Measurements from ENCODE around the gene WDFY3. TPM values are rescaled to one million over a fixed set of nuclear protein-coding genes. Genes with fewer than 3 reads are reported as not detected.

WDFY3 gene
- total RNA-seq, 1 experiment from 2014 or later, result 19.2 TPM

- in situ Hi-C loops (cut with HindIII; ENCODE audit: low pct_unique_long_range_greater_than_20kb, low sequenced_read_pairs), result no loop called here
- DNase-seq (ENCODE audit: low read depth, low spot score), result no peak
Measured at GRCh38 chr4:84957514-84958420, 8.7 kb downstream of the WDFY3 start.

- DNase-seq (ENCODE audit: low read depth, low spot score), result no peak
- in situ Hi-C loops (cut with HindIII; ENCODE audit: low pct_unique_long_range_greater_than_20kb, low sequenced_read_pairs), result no loop called here
Measured at GRCh38 chr4:84956014-84956413, 10.5 kb downstream of the WDFY3 start.

GRCh38 chr4:84954982-84955567 is 11.4 kb downstream of the WDFY3 start:
- in situ Hi-C loops (cut with HindIII; ENCODE audit: low pct_unique_long_range_greater_than_20kb, low sequenced_read_pairs), result no loop called here

GRCh38 chr4:84952776-84953175 is 13.7 kb downstream of the WDFY3 start:
- no peak for DNase-seq (ENCODE audit: low read depth, low spot score)
- in situ Hi-C loops (cut with HindIII; ENCODE audit: low pct_unique_long_range_greater_than_20kb, low sequenced_read_pairs), result no loop called here

More at GRCh38 chr4:84954982-84955567, 11.4 kb downstream of the WDFY3 start:
- DNase-seq (ENCODE audit: low read depth, low spot score), result no peak

GRCh38 chr4:84952004-84952403 is 14.5 kb downstream of the WDFY3 start:
- no peak for DNase-seq (ENCODE audit: low read depth, low spot score)
- in situ Hi-C loops (cut with HindIII; ENCODE audit: low pct_unique_long_range_greater_than_20kb, low sequenced_read_pairs), result no loop called here

- no peak for DNase-seq (ENCODE audit: low read depth, low spot score)
- in situ Hi-C loops (cut with HindIII; ENCODE audit: low pct_unique_long_range_greater_than_20kb, low sequenced_read_pairs), result no loop called here
Measured at GRCh38 chr4:84948056-84948455, 18.4 kb downstream of the WDFY3 start.

GRCh38 chr4:84944947-84945346 is 21.5 kb downstream of the WDFY3 start:
- no peak for DNase-seq (ENCODE audit: low read depth, low spot score)
- in situ Hi-C loops (cut with HindIII; ENCODE audit: low pct_unique_long_range_greater_than_20kb, low sequenced_read_pairs), result no loop called here

- in situ Hi-C loops (cut with HindIII; ENCODE audit: low pct_unique_long_range_greater_than_20kb, low sequenced_read_pairs), result no loop called here
- DNase-seq (ENCODE audit: low read depth, low spot score), result no peak
Measured at GRCh38 chr4:84940960-84941359, 25.5 kb downstream of the WDFY3 start.

GRCh38 chr4:84939113-84939512 is 27.4 kb downstream of the WDFY3 start:
- in situ Hi-C loops (cut with HindIII; ENCODE audit: low pct_unique_long_range_greater_than_20kb, low sequenced_read_pairs), result no loop called here

GRCh38 chr4:84938316-84938715 is 28.2 kb downstream of the WDFY3 start:
- in situ Hi-C loops (cut with HindIII; ENCODE audit: low pct_unique_long_range_greater_than_20kb, low sequenced_read_pairs), result no loop called here
- no peak for DNase-seq (ENCODE audit: low read depth, low spot score)

More at GRCh38 chr4:84939113-84939512, 27.4 kb downstream of the WDFY3 start:
- DNase-seq (ENCODE audit: low read depth, low spot score), result no peak

- in situ Hi-C loops (cut with HindIII; ENCODE audit: low pct_unique_long_range_greater_than_20kb, low sequenced_read_pairs), result no loop called here
- DNase-seq (ENCODE audit: low read depth, low spot score), result no peak
Measured at GRCh38 chr4:84937381-84937977, 29.0 kb downstream of the WDFY3 start.

GRCh38 chr4:84936123-84936522 is 30.4 kb downstream of the WDFY3 start:
- DNase-seq (ENCODE audit: low read depth, low spot score), result no peak
- in situ Hi-C loops (cut with HindIII; ENCODE audit: low pct_unique_long_range_greater_than_20kb, low sequenced_read_pairs), result no loop called here

GRCh38 chr4:84932462-84932861 is 34.0 kb downstream of the WDFY3 start:
- in situ Hi-C loops (cut with HindIII; ENCODE audit: low pct_unique_long_range_greater_than_20kb, low sequenced_read_pairs), result no loop called here

GRCh38 chr4:84931961-84932360 is 34.5 kb downstream of the WDFY3 start:
- DNase-seq (ENCODE audit: low read depth, low spot score), result no peak
- in situ Hi-C loops (cut with HindIII; ENCODE audit: low pct_unique_long_range_greater_than_20kb, low sequenced_read_pairs), result no loop called here

More at GRCh38 chr4:84932462-84932861, 34.0 kb downstream of the WDFY3 start:
- DNase-seq (ENCODE audit: low read depth, low spot score), result no peak

- DNase-seq (ENCODE audit: low read depth, low spot score), result no peak
- in situ Hi-C loops (cut with HindIII; ENCODE audit: low pct_unique_long_range_greater_than_20kb, low sequenced_read_pairs), result no loop called here
Measured at GRCh38 chr4:84931274-84931673, 35.2 kb downstream of the WDFY3 start.

- in situ Hi-C loops (cut with HindIII; ENCODE audit: low pct_unique_long_range_greater_than_20kb, low sequenced_read_pairs), result no loop called here
Measured at GRCh38 chr4:84928089-84928488, 38.4 kb downstream of the WDFY3 start.

GRCh38 chr4:84927428-84927827 is 39.1 kb downstream of the WDFY3 start:
- in situ Hi-C loops (cut with HindIII; ENCODE audit: low pct_unique_long_range_greater_than_20kb, low sequenced_read_pairs), result no loop called here
- DNase-seq (ENCODE audit: low read depth, low spot score), result no peak

More at GRCh38 chr4:84928089-84928488, 38.4 kb downstream of the WDFY3 start:
- no peak for DNase-seq (ENCODE audit: low read depth, low spot score)

- in situ Hi-C loops (cut with HindIII; ENCODE audit: low pct_unique_long_range_greater_than_20kb, low sequenced_read_pairs), result no loop called here
- no peak for DNase-seq (ENCODE audit: low read depth, low spot score)
Measured at GRCh38 chr4:84925558-84925957, 40.9 kb downstream of the WDFY3 start.
